ENCODE data around the gene OLFM2.
"Not testable (repeated sequence)": the region's sequence is repeated elsewhere in the genome, so short reads cannot be mapped to it uniquely, and the experiment has no call there.

Gene OLFM2

DNA sequence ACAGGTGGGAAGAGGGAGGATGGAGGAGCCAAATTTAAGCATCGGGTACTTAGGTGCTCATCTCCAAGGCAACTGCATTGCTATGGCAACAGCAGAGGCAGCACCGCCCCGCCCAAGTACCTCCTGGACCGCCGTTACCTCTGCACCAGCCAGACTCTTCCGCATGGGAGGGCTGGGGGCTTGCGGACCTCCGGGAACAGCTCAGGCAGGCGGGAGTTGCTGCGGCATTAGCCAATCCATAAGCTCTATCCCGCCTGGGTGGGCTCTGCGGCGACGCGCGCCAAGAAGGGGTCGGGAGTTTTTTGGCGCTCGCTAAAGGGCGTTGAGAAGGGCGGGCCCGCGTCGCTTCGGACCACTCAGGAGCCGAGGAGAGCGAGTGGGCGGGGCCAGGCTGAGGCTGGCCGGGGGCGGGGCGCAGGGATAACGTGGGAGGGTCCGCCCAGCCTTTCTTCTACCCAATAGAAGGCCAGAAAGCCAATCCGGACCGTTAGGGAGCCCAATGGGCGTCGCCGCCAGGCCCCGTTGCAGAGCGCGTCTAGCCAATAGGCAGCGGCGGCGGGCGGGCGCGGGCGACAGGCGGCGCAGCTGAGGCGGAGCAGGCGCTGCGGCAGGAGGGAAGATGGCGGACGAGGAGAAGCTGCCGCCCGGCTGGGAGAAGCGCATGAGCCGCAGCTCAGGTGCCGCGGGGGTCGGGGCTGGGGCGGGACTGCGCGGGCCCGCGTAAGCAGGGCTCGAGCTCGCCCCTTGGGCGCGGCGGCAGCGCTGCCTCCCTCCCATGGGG is 101.4 kb downstream of the OLFM2 start, which contains the start of gene PIN1:
PIN1 (plus strand) TSS at position 593 of the 781 bp plus-strand sequence; CDS start at position 620, 27 bp downstream.
- Histone ChIP-seq H3K9ac (ENCODE audit: insufficient read length) (peak within 1 kb of the TSS; percentile 86), H3K36me3 (ENCODE audit: insufficient read depth, low read length) (peaks cover 18% of the 10 kb centered on the region), H3K9me3 (ENCODE audit: low read depth, low read length) (no peaks in the 10 kb centered on the region), H3K4me3 (peak within 1 kb of the TSS; percentile 86), H3K27ac (no peak within 1 kb of the TSS)
- peak; percentile 93 for DNase-seq (ENCODE audit: low read depth, low spot score)
- peak; percentile 68 for TF ChIP-seq POLR2AphosphoS5 (IDR thresholded peaks at IDR 0.05; ENCODE audit: borderline replicate concordance, low read depth, low read length)
- no peak for TF ChIP-seq EZH2 (IDR thresholded peaks at IDR 0.05)
- TF ChIP-seq FOXP2 (optimal IDR thresholded peaks at IDR 0.05; ENCODE audit: control extremely low read depth, extremely low read length, insufficient read depth): no peak

GRCh38 chr19:9834307-9834725 is 102.0 kb downstream of the OLFM2 start:
- H3K36me3 ChIP-seq (ENCODE audit: insufficient read depth, low read length): peaks cover 21% of the 10 kb centered on the region
- no peak for TF ChIP-seq EZH2 (IDR thresholded peaks at IDR 0.05)
- TF ChIP-seq FOXP2 (optimal IDR thresholded peaks at IDR 0.05; ENCODE audit: control extremely low read depth, extremely low read length, insufficient read depth): no peak
- TF ChIP-seq POLR2AphosphoS5 (IDR thresholded peaks at IDR 0.05; ENCODE audit: borderline replicate concordance, low read depth, low read length): no peak
- no peak overlapping the region for H3K27ac ChIP-seq
- no peak overlapping the region for H3K9ac ChIP-seq (ENCODE audit: insufficient read length)
- no peak for DNase-seq (ENCODE audit: low read depth, low spot score)
- H3K9me3 ChIP-seq (ENCODE audit: low read depth, low read length): no peaks in the 10 kb centered on the region
- peak overlapping the region; percentile 82 for H3K4me3 ChIP-seq

GRCh38 chr19:9828551-9829063 is 107.7 kb downstream of the OLFM2 start:
- TF ChIP-seq POLR2AphosphoS5 (IDR thresholded peaks at IDR 0.05; ENCODE audit: borderline replicate concordance, low read depth, low read length): no peak
- TF ChIP-seq FOXP2 (optimal IDR thresholded peaks at IDR 0.05; ENCODE audit: control extremely low read depth, extremely low read length, insufficient read depth): no peak
- no peak for TF ChIP-seq EZH2 (IDR thresholded peaks at IDR 0.05)
- no peak overlapping the region for H3K27ac ChIP-seq
- H3K36me3 ChIP-seq (ENCODE audit: insufficient read depth, low read length): peaks cover 13% of the 10 kb centered on the region
- H3K9me3 ChIP-seq (ENCODE audit: low read depth, low read length): no peaks in the 10 kb centered on the region
- H3K4me3 ChIP-seq: peak overlapping the region; percentile 96
- peak overlapping the region; percentile 98 for H3K9ac ChIP-seq (ENCODE audit: insufficient read length)
- DNase-seq (ENCODE audit: low read depth, low spot score): no peak

GRCh38 chr19:9827289-9828238 is 108.8 kb downstream of the OLFM2 start, which contains the start of gene UBL5:
Gene UBL5 (plus strand): TSS chr19:9827918. CDS start chr19:9828338, 420 bp downstream.
- peak within 1 kb of the TSS; percentile 98 for H3K9ac ChIP-seq (ENCODE audit: insufficient read length)
- TF ChIP-seq FOXP2 (optimal IDR thresholded peaks at IDR 0.05; ENCODE audit: control extremely low read depth, extremely low read length, insufficient read depth) (peak; percentile 65), EZH2 (IDR thresholded peaks at IDR 0.05) (no peak), POLR2AphosphoS5 (IDR thresholded peaks at IDR 0.05; ENCODE audit: borderline replicate concordance, low read depth, low read length) (peak; percentile 99)
- H3K4me3 ChIP-seq: peak within 1 kb of the TSS; percentile 96
- H3K27ac ChIP-seq: 0 out of 2 replicates have a peak within 1 kb of the TSS, but pooled peaks have one; percentile 16
- DNase-seq (ENCODE audit: low read depth, low spot score): peak; percentile 47
- peaks cover 13% of the 10 kb centered on the region for H3K36me3 ChIP-seq (ENCODE audit: insufficient read depth, low read length)
- no peaks in the 10 kb centered on the region for H3K9me3 ChIP-seq (ENCODE audit: low read depth, low read length)

DNA sequence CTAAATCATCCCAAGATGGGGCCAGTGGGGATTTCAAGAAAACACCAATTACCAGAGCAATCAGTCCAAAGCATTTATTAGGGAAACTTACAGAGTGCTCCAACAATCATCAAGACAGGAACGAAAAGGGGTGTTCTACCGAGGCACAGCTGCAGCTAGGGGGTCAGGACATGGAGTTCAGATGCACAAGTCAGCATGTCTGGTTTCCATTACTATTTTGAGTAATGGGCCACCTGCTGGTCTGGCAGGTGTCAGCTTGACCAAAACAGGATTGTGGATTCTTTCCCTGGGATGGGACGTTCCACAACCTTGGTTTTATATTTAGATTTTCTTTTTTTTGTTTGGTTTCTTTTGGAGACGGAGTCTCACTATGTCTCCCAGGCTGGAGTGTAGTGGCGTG is 112.5 kb downstream of the OLFM2 start:
- H3K4me3 ChIP-seq: no peak overlapping the region
- DNase-seq (ENCODE audit: low read depth, low spot score): no peak
- no peak overlapping the region for H3K9ac ChIP-seq (ENCODE audit: insufficient read length)
- H3K9me3 ChIP-seq (ENCODE audit: low read depth, low read length): no peaks in the 10 kb centered on the region
- 0 out of 2 replicates have a peak, but pooled peaks cover 3% of the 10 kb centered on the region for H3K36me3 ChIP-seq (ENCODE audit: insufficient read depth, low read length)
- no peak overlapping the region for H3K27ac ChIP-seq
- no peak for TF ChIP-seq FOXP2 (optimal IDR thresholded peaks at IDR 0.05; ENCODE audit: control extremely low read depth, extremely low read length, insufficient read depth)
- TF ChIP-seq EZH2 (IDR thresholded peaks at IDR 0.05): no peak
- no peak for TF ChIP-seq POLR2AphosphoS5 (IDR thresholded peaks at IDR 0.05; ENCODE audit: borderline replicate concordance, low read depth, low read length)

- Histone ChIP-seq H3K4me3 (peak overlapping the region; percentile 79), H3K36me3 (ENCODE audit: insufficient read depth, low read length) (peaks cover 10% of the 10 kb centered on the region; the same call in 1 of the 2 replicates)
- not testable (repeated sequence) for H3K27ac ChIP-seq; H3K9ac ChIP-seq (ENCODE audit: insufficient read length); H3K9me3 ChIP-seq (ENCODE audit: low read depth, low read length); DNase-seq (ENCODE audit: low read depth, low spot score)
Observed at GRCh38 chr19:9820034-9820433, 116.3 kb downstream of the OLFM2 start.

- no peak overlapping the region for H3K9ac ChIP-seq (ENCODE audit: insufficient read length)
Observed at GRCh38 chr19:9819596-9819909, 116.8 kb downstream of the OLFM2 start.

More at GRCh38 chr19:9819596-9819909, 116.8 kb downstream of the OLFM2 start:
- Histone ChIP-seq H3K27ac (no peak overlapping the region), H3K36me3 (ENCODE audit: insufficient read depth, low read length) (peaks cover 10% of the 10 kb centered on the region; the same call in 1 of the 2 replicates), H3K4me3 (peak overlapping the region; percentile 79), H3K9me3 (ENCODE audit: low read depth, low read length) (no peaks in the 10 kb centered on the region)
- DNase-seq (ENCODE audit: low read depth, low spot score): no peak
- no peak for TF ChIP-seq POLR2AphosphoS5 (IDR thresholded peaks at IDR 0.05; ENCODE audit: borderline replicate concordance, low read depth, low read length)
- no peak for TF ChIP-seq FOXP2 (optimal IDR thresholded peaks at IDR 0.05; ENCODE audit: control extremely low read depth, extremely low read length, insufficient read depth)
